Cardiac muscle cell (in vitro differentiated cells and primary cell): ENCODE measurements around the gene GRID1. TPM values are rescaled to one million over a fixed set of nuclear protein-coding genes. Genes with fewer than 3 reads are reported as not detected.

Experiments used
- DNase-seq, 2 donors: peaks; one replicate each; pipeline versions ENCODE4 v3.0.0 to v3.0.0-alpha.2; 2010 to 2017; ENCODE audit warnings: low read depth in 1 of 2, low spot score in 1 of 2
- H3K27ac ChIP-seq: fragments of 200-600 bp; sonication (generic); 2 replicates; pipeline ENCODE4 v1.5.1; 2016
- H3K27me3 ChIP-seq: fragments of 200-600 bp; sonication (generic); 2 replicates; pipeline ENCODE4 v1.6.0; 2016; ENCODE audit warnings: control low read depth
- H3K36me3 ChIP-seq: fragments of 200-600 bp; sonication (generic); 2 replicates; pipeline ENCODE4 v1.5.1; 2016; ENCODE audit warnings: control low read depth
- H3K4me1 ChIP-seq: fragments of 200-600 bp; sonication (generic); 2 replicates; pipeline ENCODE4 v1.8.1; 2017; ENCODE audit warnings: low read depth, mild to moderate bottlenecking, mixed run types
- H3K4me3 ChIP-seq: fragments of 200-600 bp; sonication (generic); 2 replicates; pipeline ENCODE4 v1.5.1; 2016; ENCODE audit warnings: mild to moderate bottlenecking
- H3K9me3 ChIP-seq: fragments of 200-600 bp; sonication (generic); 2 replicates; pipeline ENCODE4 v1.5.1; 2017; ENCODE audit warnings: low read depth, mild to moderate bottlenecking, control low read depth
- polyA plus RNA-seq: library from polyadenylated mRNA; unstranded; fragments of >200 nt; fragmentation: Nextera tagmentation; extraction: Ambion mirVana; gene quantifications from 2 replicates; pipeline ENCODE4 v1.2.1, GENCODE V29; 2016
- total RNA-seq: library from RNA; depleted of rRNA; stranded (reverse); fragments of >200 nt; gene quantifications from 2 replicates; pipeline ENCODE4 v1.2.3, GENCODE V29; 2016
- TF ChIP-seq, protein P1 (sequence below): IDR thresholded peaks from 2 replicates; pipeline ENCODE4 v1.5.1; 2012; ENCODE audit warnings: low read depth, mild to moderate bottlenecking, low read length

Gene GRID1
- total and polyA plus RNA-seq, 2 experiments from 2014 or later = 1.5 to 1.6 TPM

DNA sequence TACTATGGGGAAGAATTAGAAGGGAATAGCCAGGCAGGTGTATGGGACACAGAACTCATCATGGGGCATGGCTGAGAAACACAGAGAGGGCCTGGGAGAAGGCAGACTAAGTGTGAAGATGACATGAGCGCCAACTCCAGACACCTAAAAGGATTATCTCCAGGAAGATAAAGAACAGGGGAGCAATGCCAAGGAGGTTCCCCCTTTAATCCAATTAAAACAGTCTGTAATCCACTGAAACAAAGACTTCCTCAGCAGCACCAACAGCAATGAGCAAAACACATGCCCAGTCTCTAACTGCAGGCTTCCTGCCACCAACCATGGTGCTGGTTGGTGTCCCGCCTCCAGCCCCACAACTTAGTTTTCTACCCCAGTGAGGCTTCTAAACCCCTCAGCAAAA lies 108.9 kb downstream of the GRID1 start:
- no peaks in the 10 kb centered on the region for H3K9me3 ChIP-seq
- H3K36me3 ChIP-seq = no peaks in the 10 kb centered on the region

DNA sequence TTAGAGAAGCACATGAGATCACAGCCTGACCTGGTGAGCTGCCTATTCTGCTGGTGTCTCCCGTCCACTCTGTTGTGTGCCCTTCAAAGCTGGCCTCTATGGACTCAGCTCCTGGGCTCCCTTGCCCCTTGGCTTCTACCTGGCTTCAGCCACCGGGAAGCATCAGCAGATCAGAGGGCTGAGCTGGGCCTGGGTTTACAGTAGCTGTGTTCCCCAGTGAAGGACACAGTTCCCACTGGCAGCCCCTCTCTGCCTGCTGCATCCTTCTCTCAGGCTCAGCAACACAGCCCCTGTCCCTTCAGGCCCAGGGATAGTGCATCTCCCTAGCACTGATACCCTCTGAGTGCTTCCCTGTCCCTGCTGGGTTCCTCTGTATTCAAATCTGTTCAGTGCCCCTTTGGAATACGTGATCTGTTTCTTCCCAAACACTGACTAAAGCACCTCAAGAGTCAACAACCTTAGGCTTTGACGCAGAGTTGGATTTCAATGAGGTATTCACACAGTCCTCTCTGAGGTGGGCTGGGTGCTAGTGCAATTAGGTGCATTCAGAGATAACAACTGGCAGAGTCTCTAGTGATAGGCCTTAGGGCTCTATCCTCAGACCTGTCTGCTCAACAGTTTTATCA lies 109.8 kb downstream of the GRID1 start:
- no peaks in the 10 kb centered on the region for H3K36me3 ChIP-seq
- no peak for DNase-seq

More for the DNA sequence above, 108.9 kb downstream of the GRID1 start:
- H3K27me3 ChIP-seq = no peaks in the 10 kb centered on the region
- no peak overlapping the region for H3K4me3 ChIP-seq
- H3K4me1 ChIP-seq = no peaks in the 10 kb centered on the region
- DNase-seq = no peak
- no peak overlapping the region for H3K27ac ChIP-seq
- TF ChIP-seq, protein P1, sequence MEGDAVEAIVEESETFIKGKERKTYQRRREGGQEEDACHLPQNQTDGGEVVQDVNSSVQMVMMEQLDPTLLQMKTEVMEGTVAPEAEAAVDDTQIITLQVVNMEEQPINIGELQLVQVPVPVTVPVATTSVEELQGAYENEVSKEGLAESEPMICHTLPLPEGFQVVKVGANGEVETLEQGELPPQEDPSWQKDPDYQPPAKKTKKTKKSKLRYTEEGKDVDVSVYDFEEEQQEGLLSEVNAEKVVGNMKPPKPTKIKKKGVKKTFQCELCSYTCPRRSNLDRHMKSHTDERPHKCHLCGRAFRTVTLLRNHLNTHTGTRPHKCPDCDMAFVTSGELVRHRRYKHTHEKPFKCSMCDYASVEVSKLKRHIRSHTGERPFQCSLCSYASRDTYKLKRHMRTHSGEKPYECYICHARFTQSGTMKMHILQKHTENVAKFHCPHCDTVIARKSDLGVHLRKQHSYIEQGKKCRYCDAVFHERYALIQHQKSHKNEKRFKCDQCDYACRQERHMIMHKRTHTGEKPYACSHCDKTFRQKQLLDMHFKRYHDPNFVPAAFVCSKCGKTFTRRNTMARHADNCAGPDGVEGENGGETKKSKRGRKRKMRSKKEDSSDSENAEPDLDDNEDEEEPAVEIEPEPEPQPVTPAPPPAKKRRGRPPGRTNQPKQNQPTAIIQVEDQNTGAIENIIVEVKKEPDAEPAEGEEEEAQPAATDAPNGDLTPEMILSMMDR = no peak

DNA sequence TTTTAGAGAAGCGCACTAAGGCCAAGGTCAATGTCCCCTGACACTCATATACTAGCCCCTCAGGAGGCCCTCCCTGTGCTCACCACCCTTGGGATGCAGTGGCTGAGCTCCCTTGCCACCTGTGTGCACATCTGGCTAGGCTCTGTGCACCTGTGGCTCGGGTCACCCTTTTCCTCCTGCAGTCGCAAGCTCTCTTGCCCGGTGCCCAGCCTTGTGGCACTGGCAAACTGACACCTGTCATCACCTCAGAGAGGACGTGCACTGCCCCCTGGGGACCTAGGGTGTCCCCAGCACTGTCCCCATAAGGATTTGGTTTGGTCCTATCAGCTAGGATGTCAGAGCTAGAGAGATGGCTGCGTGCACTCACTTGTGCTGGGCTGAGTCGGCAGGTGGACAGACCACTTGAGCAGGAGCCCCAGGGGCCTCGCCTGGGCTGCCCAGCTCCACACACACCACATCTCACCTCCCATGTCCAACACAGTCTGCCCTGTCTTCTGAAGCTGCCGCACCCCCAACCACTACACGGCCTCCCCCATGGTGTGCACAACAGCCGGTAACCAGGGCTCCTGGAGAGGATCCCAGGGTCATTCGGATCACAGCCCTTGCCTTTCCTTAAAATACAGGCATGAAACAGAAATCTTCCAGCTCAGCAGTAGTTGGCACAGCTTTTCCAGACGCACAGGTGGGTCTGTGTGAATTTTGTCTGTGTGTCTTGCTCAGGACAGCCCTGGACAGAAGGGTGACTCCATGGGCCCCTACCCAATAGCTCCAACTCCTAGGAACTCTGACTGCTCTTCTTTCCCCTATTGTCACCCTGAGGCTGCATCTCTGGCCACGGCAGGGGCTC lies 111.0 kb downstream of the GRID1 start:
- no peaks in the 10 kb centered on the region for H3K27me3 ChIP-seq
- TF ChIP-seq, protein P1 = no peak
- no peaks in the 10 kb centered on the region for H3K4me1 ChIP-seq
- H3K4me3 ChIP-seq = no peak overlapping the region
- no peaks in the 10 kb centered on the region for H3K9me3 ChIP-seq
- no peak for DNase-seq
- H3K27ac ChIP-seq = no peak overlapping the region
- no peaks in the 10 kb centered on the region for H3K36me3 ChIP-seq

More for the DNA sequence above, 109.8 kb downstream of the GRID1 start:
- Histone ChIP-seq H3K27me3 (no peaks in the 10 kb centered on the region), H3K4me3 (no peak overlapping the region), H3K4me1 (no peaks in the 10 kb centered on the region), H3K27ac (no peak overlapping the region), H3K9me3 (no peaks in the 10 kb centered on the region)
- TF ChIP-seq, protein P1 = no peak

DNA sequence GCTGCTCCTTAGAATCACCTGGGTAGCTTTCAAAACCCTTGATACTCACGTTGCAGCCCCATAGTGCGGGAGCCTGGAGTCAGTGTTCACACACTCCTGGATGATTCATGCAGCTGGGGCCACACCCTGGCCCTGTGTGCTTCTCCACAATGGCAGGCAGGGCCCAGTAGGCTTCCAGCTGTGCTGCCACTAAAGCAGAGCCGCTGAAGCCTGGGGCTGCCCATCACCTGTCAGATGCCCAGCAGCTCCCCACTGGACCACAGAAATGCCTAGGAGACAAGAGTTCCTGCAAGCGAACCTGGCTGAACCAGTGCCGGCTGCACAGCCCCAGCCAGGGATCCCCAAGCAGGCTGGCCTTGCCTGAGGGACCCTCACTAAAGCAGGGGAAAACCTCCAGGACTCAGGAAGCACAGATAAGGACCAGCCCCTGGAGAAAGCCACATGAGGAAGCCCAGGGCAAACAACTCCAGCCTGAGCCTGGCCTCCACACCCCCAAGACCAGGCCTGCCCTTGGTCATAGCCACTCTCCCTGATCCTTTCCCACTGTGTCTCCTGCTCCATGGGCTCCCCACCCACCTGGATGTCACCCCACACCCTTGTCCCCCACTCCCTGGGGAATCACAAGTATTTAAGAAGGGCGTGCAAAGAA lies 111.9 kb downstream of the GRID1 start:
- Histone ChIP-seq H3K9me3 (no peaks in the 10 kb centered on the region), H3K36me3 (no peaks in the 10 kb centered on the region), H3K27me3 (no peaks in the 10 kb centered on the region), H3K4me1 (no peaks in the 10 kb centered on the region), H3K4me3 (no peak overlapping the region), H3K27ac (no peak overlapping the region)
- no peak for DNase-seq
- TF ChIP-seq, protein P1 = no peak

DNA sequence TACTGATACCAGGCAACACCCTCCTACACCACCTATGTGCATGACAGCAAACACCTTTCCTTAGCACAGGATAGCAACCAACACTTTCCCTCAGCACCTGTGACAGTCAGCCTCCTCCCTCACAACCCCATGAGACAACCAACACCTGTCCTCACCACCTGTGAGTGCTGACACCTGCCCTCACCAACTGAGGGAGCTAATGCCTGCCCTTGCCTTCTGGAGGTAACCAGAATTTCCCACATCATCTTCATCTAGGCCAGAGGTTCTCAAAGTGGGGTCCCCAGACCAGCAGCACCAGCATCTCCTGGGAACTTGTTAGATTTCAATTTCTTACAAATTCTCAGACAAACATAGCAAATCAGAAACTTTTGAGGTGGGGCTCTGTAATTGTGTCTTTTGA lies 112.5 kb downstream of the GRID1 start:
- Histone ChIP-seq H3K36me3 (no peaks in the 10 kb centered on the region), H3K27ac (no peak overlapping the region), H3K27me3 (no peaks in the 10 kb centered on the region), H3K4me1 (no peaks in the 10 kb centered on the region), H3K9me3 (no peaks in the 10 kb centered on the region), H3K4me3 (no peak overlapping the region)
- TF ChIP-seq, protein P1 = no peak
- DNase-seq = no peak
